ENCODE data around the gene PRKCD. TPM values are rescaled to one million over a fixed set of nuclear protein-coding genes. Genes with fewer than 3 reads are reported as not detected.

The PRKCD gene
- polyA plus RNA-seq, 1 experiment, result 13.7 TPM

DNA sequence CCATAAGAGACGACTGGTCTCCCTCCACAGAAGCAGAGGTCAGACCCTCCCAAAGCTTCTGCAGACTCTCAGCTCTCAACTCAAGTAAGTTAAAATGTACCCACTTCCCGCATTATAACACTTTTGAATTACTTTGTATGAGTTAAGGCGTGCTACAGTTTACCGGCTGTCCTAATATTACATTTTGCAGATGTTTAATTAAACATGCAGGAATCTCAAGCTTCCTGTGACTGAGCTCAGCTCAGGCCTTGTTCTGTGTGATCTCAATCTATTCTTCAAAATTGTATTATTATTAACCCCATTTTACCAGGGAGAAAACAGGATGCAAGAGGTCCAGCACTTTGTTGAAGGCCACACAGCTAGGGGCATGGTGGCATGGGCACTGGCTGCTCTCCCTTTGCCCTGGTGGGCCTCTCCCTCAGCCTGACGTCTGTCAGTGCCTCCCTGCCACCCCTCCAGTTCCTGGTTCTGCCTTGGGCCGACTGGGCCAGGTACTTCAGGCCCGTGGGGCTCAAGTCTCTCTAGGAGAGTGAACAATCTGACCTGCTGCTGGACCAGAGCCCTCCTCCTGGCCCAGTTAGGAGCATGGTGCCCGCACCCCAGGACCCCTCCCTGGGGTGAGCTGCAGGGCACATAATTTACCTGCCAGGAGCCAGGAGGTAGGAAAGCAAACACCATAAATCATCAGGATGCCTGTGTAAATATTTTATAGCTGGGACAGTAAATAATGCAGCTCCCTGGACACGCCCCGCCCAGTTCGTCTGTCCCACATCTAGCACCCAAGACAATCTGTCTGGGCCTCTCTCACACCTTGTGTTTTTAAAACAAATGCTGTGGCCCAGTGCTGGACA is 15.9 kb upstream of the PRKCD start:
- DNase-seq (ENCODE audit: low read depth, low spot score), result no peak
- Histone ChIP-seq H3K4me3 (ENCODE audit: low read depth, low read length) (no peak overlapping the region), H3K27ac (ENCODE audit: low read depth, low read length) (no peak overlapping the region), H3K27me3 (ENCODE audit: control insufficient read depth, insufficient read depth, low read length) (no peaks in the 10 kb centered on the region), H3K9me3 (ENCODE audit: control insufficient read depth, insufficient read depth, low read length) (no peaks in the 10 kb centered on the region)
- TF ChIP-seq, protein P1, sequence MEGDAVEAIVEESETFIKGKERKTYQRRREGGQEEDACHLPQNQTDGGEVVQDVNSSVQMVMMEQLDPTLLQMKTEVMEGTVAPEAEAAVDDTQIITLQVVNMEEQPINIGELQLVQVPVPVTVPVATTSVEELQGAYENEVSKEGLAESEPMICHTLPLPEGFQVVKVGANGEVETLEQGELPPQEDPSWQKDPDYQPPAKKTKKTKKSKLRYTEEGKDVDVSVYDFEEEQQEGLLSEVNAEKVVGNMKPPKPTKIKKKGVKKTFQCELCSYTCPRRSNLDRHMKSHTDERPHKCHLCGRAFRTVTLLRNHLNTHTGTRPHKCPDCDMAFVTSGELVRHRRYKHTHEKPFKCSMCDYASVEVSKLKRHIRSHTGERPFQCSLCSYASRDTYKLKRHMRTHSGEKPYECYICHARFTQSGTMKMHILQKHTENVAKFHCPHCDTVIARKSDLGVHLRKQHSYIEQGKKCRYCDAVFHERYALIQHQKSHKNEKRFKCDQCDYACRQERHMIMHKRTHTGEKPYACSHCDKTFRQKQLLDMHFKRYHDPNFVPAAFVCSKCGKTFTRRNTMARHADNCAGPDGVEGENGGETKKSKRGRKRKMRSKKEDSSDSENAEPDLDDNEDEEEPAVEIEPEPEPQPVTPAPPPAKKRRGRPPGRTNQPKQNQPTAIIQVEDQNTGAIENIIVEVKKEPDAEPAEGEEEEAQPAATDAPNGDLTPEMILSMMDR (IDR thresholded peaks at IDR 0.05; ENCODE audit: low read depth, low read length), result no peak
- ChIA-PET CTCF (interaction anchor here (0.7 to 1.0 kb wide), 2 partner anchors 9 to 12 kb away, joined by 3 read pairs; no protein-coding TSS in a partner anchor), POLR2A (no interaction called here)

GRCh38 chr3:53145713-53146080 is 15.3 kb upstream of the PRKCD start:
- ChIA-PET CTCF (interaction anchor here (1.0 kb wide), 1 partner anchor 13 kb away, joined by 3 read pairs; no protein-coding TSS in a partner anchor), POLR2A (no interaction called here)
- DNase-seq (ENCODE audit: low read depth, low spot score), result no peak
- no peak overlapping the region for H3K27ac ChIP-seq (ENCODE audit: low read depth, low read length)
- H3K27me3 ChIP-seq (ENCODE audit: control insufficient read depth, insufficient read depth, low read length), result no peaks in the 10 kb centered on the region
- no peak overlapping the region for H3K4me3 ChIP-seq (ENCODE audit: low read depth, low read length)
- H3K9me3 ChIP-seq (ENCODE audit: control insufficient read depth, insufficient read depth, low read length), result no peaks in the 10 kb centered on the region
- TF ChIP-seq, protein P1 (IDR thresholded peaks at IDR 0.05; ENCODE audit: low read depth, low read length), result no peak

- Histone ChIP-seq H3K4me3 (ENCODE audit: low read depth, low read length) (no peak overlapping the region), H3K27ac (ENCODE audit: low read depth, low read length) (no peak overlapping the region), H3K9me3 (ENCODE audit: control insufficient read depth, insufficient read depth, low read length) (no peaks in the 10 kb centered on the region), H3K27me3 (ENCODE audit: control insufficient read depth, insufficient read depth, low read length) (no peaks in the 10 kb centered on the region)
- CTCF ChIA-PET, result interaction anchor here (2.4 kb wide), 1 partner anchor 12 kb away, joined by 13 read pairs; no protein-coding TSS in a partner anchor
- DNase-seq (ENCODE audit: low read depth, low spot score), result no peak
- POLR2A ChIA-PET, result no interaction called here
- TF ChIP-seq, protein P1 (IDR thresholded peaks at IDR 0.05; ENCODE audit: low read depth, low read length), result no peak
Measured at GRCh38 chr3:53146319-53146891, 14.6 kb upstream of the PRKCD start.

- ChIA-PET POLR2A (no interaction called here), CTCF (interaction anchor here (2.4 kb wide), 1 partner anchor 13 kb away, joined by 13 read pairs; no protein-coding TSS in a partner anchor)
- H3K27ac ChIP-seq (ENCODE audit: low read depth, low read length), result no peak overlapping the region
- TF ChIP-seq, protein P1 (IDR thresholded peaks at IDR 0.05; ENCODE audit: low read depth, low read length), result no peak
- no peak overlapping the region for H3K4me3 ChIP-seq (ENCODE audit: low read depth, low read length)
- H3K9me3 ChIP-seq (ENCODE audit: control insufficient read depth, insufficient read depth, low read length), result no peaks in the 10 kb centered on the region; the same call in 1 of the 2 replicates
- H3K27me3 ChIP-seq (ENCODE audit: control insufficient read depth, insufficient read depth, low read length), result no peaks in the 10 kb centered on the region
- DNase-seq (ENCODE audit: low read depth, low spot score), result no peak
Measured at GRCh38 chr3:53147151-53147902, 13.7 kb upstream of the PRKCD start.

All from AG04450 (cell line).